H7 (cell line): Measurements from ENCODE around the gene HNRNPCL1. TPM values are rescaled to one million over a fixed set of nuclear protein-coding genes. Genes with fewer than 3 reads are reported as not detected.

Experiments used
- total RNA-seq: library from RNA; depleted of rRNA; stranded (reverse); fragments of >200 nt; shearing (Covaris generic); gene quantifications from 2 replicates; pipeline ENCODE4 v1.2.3, GENCODE V29; 2014; rRNA removed

HNRNPCL1 gene
- total RNA-seq, 1 experiment from 2014 or later, result not detected

Other genes with a start within 250 kb of the HNRNPCL1 start
- 17.7 and 26.2 TPM in 2 replicates for gene DHRS3, start 230.5 kb downstream of the HNRNPCL1 start, total RNA-seq
- gene AADACL4, start 204.6 kb downstream of the HNRNPCL1 start, total RNA-seq, result not detected in 2 replicates
- gene AADACL3, start 132.6 kb downstream of the HNRNPCL1 start, total RNA-seq, result 0.22 and 0.28 TPM in 2 replicates
- gene CFAP107, start 102.5 kb downstream of the HNRNPCL1 start, total RNA-seq, result not detected in 2 replicates
- not detected in 2 replicates for gene PRAMEF12, start 75.0 kb downstream of the HNRNPCL1 start, total RNA-seq
- gene PRAMEF1, start 57.3 kb downstream of the HNRNPCL1 start, total RNA-seq, result not detected in 2 replicates
- not detected in 2 replicates for gene PRAMEF11, start 17.3 kb downstream of the HNRNPCL1 start, total RNA-seq
- gene PRAMEF2, start 8.4 kb upstream of the HNRNPCL1 start, total RNA-seq, result not detected in 2 replicates
- gene PRAMEF4, start 37.5 kb upstream of the HNRNPCL1 start, total RNA-seq, result not detected in 2 replicates
- not detected in 2 replicates for gene PRAMEF10, start 49.5 kb upstream of the HNRNPCL1 start, total RNA-seq
- gene PRAMEF7, start 67.9 kb upstream of the HNRNPCL1 start, total RNA-seq, result not detected in 2 replicates
- not detected in 2 replicates for gene PRAMEF6, start 98.9 kb upstream of the HNRNPCL1 start, total RNA-seq
- not detected in 2 replicates for gene PRAMEF27, start 207.9 kb upstream of the HNRNPCL1 start, total RNA-seq
- not detected in 2 replicates for gene HNRNPCL3, start 212.0 kb upstream of the HNRNPCL1 start, total RNA-seq
- gene PRAMEF25, start 222.1 kb upstream of the HNRNPCL1 start, total RNA-seq, result not detected in 2 replicates